CD4-positive, alpha-beta T cell (primary cell): ENCODE data around the gene TTLL12. TPM values are rescaled to one million over a fixed set of nuclear protein-coding genes. Genes with fewer than 3 reads are reported as not detected.

Source experiments
- ATAC-seq: fragments of 200-7000 bp; cut with Tn5 transposase; one replicate; pipeline ENCODE4 v1.10.0; 2022; ENCODE audit warnings: mild to moderate bottlenecking; ENCODE audit not compliant: poor library complexity
- CTCF ChIA-PET: fragments of 350-600 bp; sonication (Branson Sonifier 250); formaldehyde crosslinking; loops from one replicate; lab custom pipeline; 2021; ENCODE audit warnings: antibody characterized with exemption, inconsistent platforms; lab: Charles Lee
- POLR2A ChIA-PET: fragments of 350-600 bp; sonication (Branson Sonifier 250); formaldehyde crosslinking; loops from one replicate; lab custom pipeline; 2021; ENCODE audit warnings: antibody characterized with exemption, inconsistent platforms; lab: Charles Lee
- DNase-seq, 14 experiments: peaks; one replicate each; pipeline ENCODE4 v3.0.0-alpha.2; 2013 to 2020; ENCODE audit warnings: mixed read lengths in 2 of 14
- H3K27ac ChIP-seq, 2 donors: one replicate each; pipeline versions ENCODE4 v1.5.1 to v1.7.0; 2013; ENCODE audit warnings: low read length in 2 of 2, low read depth in 1 of 2, mild to moderate bottlenecking in 1 of 2
- H3K27me3 ChIP-seq, 2 experiments: 1 replicate in 1 of 2; 2 replicates in 1 of 2; pipeline versions ENCODE4 v1.6.1 to v1.7.0; 2013; ENCODE audit warnings: low read length in 2 of 2, control low read depth in 1 of 2, mild to moderate bottlenecking in 1 of 2, moderate library complexity in 1 of 2; ENCODE audit not compliant: insufficient read depth in 2 of 2, control insufficient read depth in 1 of 2
- H3K36me3 ChIP-seq: one replicate; pipeline ENCODE4 v1.6.1; 2013; ENCODE audit warnings: low read length, control low read depth; ENCODE audit not compliant: insufficient read depth
- H3K4me1 ChIP-seq: one replicate; pipeline ENCODE4 v1.6.1; 2013; ENCODE audit warnings: low read length, control low read depth; ENCODE audit not compliant: insufficient read depth
- H3K4me3 ChIP-seq: one replicate; pipeline ENCODE4 v1.5.1; 2013; ENCODE audit warnings: mild to moderate bottlenecking, low read length, moderate library complexity
- H3K9me3 ChIP-seq, 2 experiments: 1 replicate in 1 of 2; 2 replicates in 1 of 2; pipeline versions ENCODE4 v1.6.1 to v1.7.0; 2013; ENCODE audit warnings: low read length in 2 of 2, mild to moderate bottlenecking in 2 of 2, control low read depth in 1 of 2, moderate library complexity in 1 of 2; ENCODE audit not compliant: control insufficient read depth in 1 of 2, insufficient read depth in 1 of 2
- H3K27ac Mint-ChIP-seq: one replicate; pipeline ENCODE4 v1.8.0; 2020; ENCODE audit warnings: mixed read lengths
- H3K27me3 Mint-ChIP-seq: one replicate; pipeline ENCODE4 v1.8.0; 2021; ENCODE audit warnings: mixed read lengths
- H3K36me3 Mint-ChIP-seq: one replicate; pipeline ENCODE4 v1.8.0; 2021; ENCODE audit warnings: low read depth, mixed read lengths
- H3K4me1 Mint-ChIP-seq: one replicate; pipeline ENCODE4 v1.8.0; 2021; ENCODE audit warnings: low read depth, mixed read lengths
- H3K4me3 Mint-ChIP-seq: one replicate; pipeline ENCODE4 v1.8.0; 2020; ENCODE audit warnings: mild to moderate bottlenecking, mixed read lengths
- H3K9me3 Mint-ChIP-seq: one replicate; pipeline ENCODE4 v1.8.0; 2020; ENCODE audit warnings: mixed read lengths
- intact Hi-C, 2 experiments: fragments of 100-400 bp; cut with DNase I in 1 of 2; cut with micrococcal nuclease in 1 of 2; formaldehyde crosslinking; loops; one replicate each; pipeline versions ENCODE4 v1.15.1 to v1.9.0; 2023 to 2025; cut with DNase I, micrococcal nuclease
- total RNA-seq, 174 experiments: library from RNA in 2 of 174; stranded (reverse) in 2 of 174; gene quantifications; one replicate each; pipeline ENCODE4 v1.2.3 and lab custom pipeline; 2021 to 2026
- TF ChIP-seq, protein P1 (sequence below): fragments of 200-600 bp; IDR thresholded peaks from one replicate; pipeline ENCODE4 v1.8.0; 2022; ENCODE audit warnings: antibody characterized with exemption, mild to moderate bottlenecking

TTLL12 gene
- total RNA-seq, 2 experiments from 2014 or later: 5.0 to 6.6 TPM

DNA sequence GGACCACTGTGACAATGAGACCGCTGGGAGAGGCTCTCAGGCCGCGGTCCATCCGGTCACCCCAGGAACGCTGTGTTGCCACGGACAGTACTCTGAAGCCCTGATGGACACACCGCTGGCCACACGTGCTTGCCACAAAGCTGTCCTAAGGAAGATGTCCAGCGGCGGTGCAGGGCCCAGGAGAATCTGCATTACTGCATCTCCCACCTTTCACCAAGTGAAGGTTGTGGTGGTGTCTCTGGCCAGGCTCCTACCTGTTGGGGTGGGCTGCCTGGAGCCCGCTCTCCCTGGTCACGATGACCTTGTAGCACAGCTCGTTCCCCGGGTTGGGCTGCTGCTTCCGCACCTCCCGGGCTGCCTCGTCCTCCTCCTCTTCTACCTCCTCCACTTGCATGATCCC is 4.2 kb downstream of the TTLL12 start:
- TF ChIP-seq, protein P1, sequence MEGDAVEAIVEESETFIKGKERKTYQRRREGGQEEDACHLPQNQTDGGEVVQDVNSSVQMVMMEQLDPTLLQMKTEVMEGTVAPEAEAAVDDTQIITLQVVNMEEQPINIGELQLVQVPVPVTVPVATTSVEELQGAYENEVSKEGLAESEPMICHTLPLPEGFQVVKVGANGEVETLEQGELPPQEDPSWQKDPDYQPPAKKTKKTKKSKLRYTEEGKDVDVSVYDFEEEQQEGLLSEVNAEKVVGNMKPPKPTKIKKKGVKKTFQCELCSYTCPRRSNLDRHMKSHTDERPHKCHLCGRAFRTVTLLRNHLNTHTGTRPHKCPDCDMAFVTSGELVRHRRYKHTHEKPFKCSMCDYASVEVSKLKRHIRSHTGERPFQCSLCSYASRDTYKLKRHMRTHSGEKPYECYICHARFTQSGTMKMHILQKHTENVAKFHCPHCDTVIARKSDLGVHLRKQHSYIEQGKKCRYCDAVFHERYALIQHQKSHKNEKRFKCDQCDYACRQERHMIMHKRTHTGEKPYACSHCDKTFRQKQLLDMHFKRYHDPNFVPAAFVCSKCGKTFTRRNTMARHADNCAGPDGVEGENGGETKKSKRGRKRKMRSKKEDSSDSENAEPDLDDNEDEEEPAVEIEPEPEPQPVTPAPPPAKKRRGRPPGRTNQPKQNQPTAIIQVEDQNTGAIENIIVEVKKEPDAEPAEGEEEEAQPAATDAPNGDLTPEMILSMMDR: no peak
- POLR2A ChIA-PET: no interaction called here
- no peaks in the 10 kb centered on the region for H3K27me3 Mint-ChIP-seq
- Histone ChIP-seq H3K9me3 (no peaks in the 10 kb centered on the region), H3K4me3 (no peak overlapping the region), H3K36me3 (peaks cover 23% of the 10 kb centered on the region), H3K4me1 (peaks cover 21% of the 10 kb centered on the region), H3K27me3 (no peaks in the 10 kb centered on the region), H3K27ac (no peak overlapping the region)
- H3K4me3 Mint-ChIP-seq: no peak overlapping the region
- peaks cover 20% of the 10 kb centered on the region for H3K4me1 Mint-ChIP-seq
- DNase-seq (no peak), ATAC-seq (no peak)
- CTCF ChIA-PET: no interaction called here
- no peak overlapping the region for H3K27ac Mint-ChIP-seq
- H3K36me3 Mint-ChIP-seq: peaks cover 12% of the 10 kb centered on the region
- no peaks in the 10 kb centered on the region for H3K9me3 Mint-ChIP-seq
- intact Hi-C loops: no loop called here

DNA sequence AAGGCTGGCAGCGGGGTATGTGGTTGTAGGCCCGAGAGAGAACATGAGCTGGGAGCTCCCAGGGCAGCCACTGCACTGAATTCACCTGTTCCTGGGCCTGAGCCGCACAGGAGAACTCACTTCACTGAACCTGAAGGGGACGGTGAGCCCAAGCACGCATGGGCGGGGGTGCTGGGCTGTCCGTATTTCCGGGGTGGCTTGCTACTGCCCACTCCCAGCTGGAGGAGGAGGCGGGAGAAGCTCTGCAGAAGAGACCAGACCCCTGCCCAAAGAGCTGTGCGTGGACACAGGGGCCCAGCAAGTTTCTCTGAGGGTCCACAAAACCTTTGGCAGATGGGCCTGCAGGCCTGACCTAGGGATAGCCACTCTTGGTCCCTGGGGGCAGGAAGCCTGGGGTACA is 4.8 kb downstream of the TTLL12 start:
- Histone ChIP-seq H3K9me3 (no peaks in the 10 kb centered on the region), H3K27me3 (no peaks in the 10 kb centered on the region), H3K27ac (no peak overlapping the region), H3K4me3 (no peak overlapping the region), H3K36me3 (peaks cover 24% of the 10 kb centered on the region), H3K4me1 (peaks cover 19% of the 10 kb centered on the region)
- H3K27me3 Mint-ChIP-seq: no peaks in the 10 kb centered on the region
- peaks cover 17% of the 10 kb centered on the region for H3K4me1 Mint-ChIP-seq
- ATAC-seq: no peak
- H3K27ac Mint-ChIP-seq: peak overlapping the region; percentile 20
- intact Hi-C loops: no loop called here
- H3K36me3 Mint-ChIP-seq: peaks cover 12% of the 10 kb centered on the region
- ChIA-PET POLR2A (no interaction called here), CTCF (no interaction called here)
- DNase-seq: no peak
- no peaks in the 10 kb centered on the region for H3K9me3 Mint-ChIP-seq
- TF ChIP-seq, protein P1: no peak
- no peak overlapping the region for H3K4me3 Mint-ChIP-seq

DNA sequence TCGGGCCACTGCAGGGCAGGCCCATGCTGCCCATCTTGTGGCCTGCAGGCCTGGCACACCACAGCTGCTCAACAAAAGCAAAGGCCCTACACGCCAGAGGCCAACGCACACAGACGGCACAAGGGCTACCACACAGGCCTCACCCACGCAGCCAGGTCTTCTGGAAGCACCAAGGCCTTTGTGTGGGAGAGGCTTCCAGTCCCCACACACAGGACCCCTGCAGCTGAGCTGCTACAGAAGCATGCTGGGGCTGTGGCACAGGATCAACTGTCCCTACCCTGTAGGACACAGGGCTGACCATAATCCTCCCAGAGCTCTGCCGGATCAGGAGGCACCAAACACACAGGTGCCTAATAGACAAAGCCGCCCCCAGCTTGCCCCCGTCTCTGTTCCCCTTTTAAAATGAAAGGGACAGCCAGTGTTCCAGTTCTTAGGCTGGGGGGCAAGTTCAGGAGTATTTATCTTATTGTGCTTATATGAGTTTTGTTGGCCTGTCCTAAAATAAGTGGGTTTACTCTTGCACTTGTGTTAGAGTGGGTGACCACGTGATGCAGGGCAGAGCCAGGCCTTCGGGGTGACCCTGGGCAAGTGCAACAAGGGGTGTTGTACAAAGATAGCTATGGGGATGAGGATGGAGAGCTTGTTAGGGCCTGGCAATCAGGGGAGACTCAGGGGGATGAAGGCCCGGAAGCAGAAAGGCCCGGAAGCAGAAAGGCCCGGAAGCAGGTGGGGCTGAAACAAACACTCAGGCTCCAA is 5.4 kb downstream of the TTLL12 start:
- Histone ChIP-seq H3K27me3 (no peaks in the 10 kb centered on the region), H3K36me3 (peaks cover 24% of the 10 kb centered on the region), H3K27ac (no peak overlapping the region), H3K9me3 (no peaks in the 10 kb centered on the region), H3K4me1 (peaks cover 18% of the 10 kb centered on the region), H3K4me3 (no peak overlapping the region)
- intact Hi-C loops: no loop called here
- H3K9me3 Mint-ChIP-seq: no peaks in the 10 kb centered on the region
- H3K4me3 Mint-ChIP-seq: peak overlapping the region; percentile 64
- ChIA-PET POLR2A (no interaction called here), CTCF (no interaction called here)
- no peak for DNase-seq
- H3K27me3 Mint-ChIP-seq: no peaks in the 10 kb centered on the region
- H3K36me3 Mint-ChIP-seq: peaks cover 12% of the 10 kb centered on the region
- peaks cover 17% of the 10 kb centered on the region for H3K4me1 Mint-ChIP-seq
- ATAC-seq: no peak
- TF ChIP-seq, protein P1: no peak
- peak overlapping the region; percentile 20 for H3K27ac Mint-ChIP-seq
